Activated CD4-positive, CD25-positive, alpha-beta regulatory T cell (primary cell): ENCODE data around the gene ID4.
"Not testable (repeated sequence)": the region's sequence is repeated elsewhere in the genome, so short reads cannot be mapped to it uniquely, and the experiment has no call there.

Experiments used
- DNase-seq, 4 experiments: peaks; one replicate each; lab custom pipeline; 2025; lab: John Stamatoyannopoulos, UW

The ID4 gene

DNA sequence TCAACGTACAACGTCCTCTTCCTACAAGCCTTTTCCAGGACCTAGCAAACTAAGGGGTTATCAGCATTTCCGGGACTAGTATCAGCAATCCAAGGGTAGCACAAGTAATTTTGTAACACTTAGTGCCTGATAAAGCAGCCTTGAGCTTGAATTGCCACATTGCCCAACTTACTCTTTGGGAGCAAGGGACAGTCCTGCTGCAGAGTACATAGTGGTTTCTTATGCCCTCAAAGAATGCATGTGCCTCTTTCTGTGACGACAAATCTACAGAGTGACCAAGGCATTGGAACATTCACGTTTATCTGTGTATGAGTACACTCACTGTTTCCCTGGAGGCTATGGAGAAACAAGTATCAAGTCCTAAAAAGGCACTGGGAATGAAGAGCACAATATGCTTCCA is 3.2 kb upstream of the ID4 start:
- no peak for DNase-seq

DNA sequence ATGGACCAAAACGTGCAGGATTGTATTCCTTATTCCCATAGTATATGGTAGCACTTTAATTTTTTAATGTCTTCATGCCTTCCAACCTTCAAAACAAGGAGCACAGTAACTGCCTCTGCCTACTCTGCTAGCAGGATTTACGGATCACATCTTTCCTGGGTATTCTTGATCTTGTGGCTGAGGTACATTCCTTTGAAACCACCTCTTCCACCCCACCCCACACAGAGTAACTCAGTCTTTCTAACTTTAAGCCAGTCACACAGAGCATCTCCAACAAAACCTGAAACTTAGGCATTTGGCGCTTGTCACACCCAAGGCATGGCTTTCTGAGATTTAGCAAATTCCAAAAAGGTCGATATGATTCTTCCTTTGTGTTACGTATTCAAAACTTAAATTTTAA is 2.3 kb upstream of the ID4 start:
- no peak for DNase-seq

DNA sequence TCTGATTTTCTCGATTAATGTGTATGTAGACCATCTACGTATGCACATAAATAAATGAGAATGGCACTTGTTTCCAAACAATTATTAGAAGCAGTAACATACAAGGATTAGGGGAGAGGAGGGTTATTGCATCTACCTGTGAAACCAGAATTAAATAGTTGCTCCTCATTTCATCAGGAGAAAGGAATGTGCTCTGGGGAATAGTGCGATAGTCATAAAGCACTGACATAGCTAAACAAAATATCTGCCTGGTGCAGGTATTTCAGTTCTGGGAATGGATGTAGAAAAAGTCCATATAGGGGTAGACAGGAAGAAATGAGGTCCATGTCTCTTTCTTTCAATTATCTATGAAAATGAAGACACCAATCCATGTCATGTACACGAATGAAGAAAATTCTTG is 1.6 kb upstream of the ID4 start:
- no peak for DNase-seq

DNA sequence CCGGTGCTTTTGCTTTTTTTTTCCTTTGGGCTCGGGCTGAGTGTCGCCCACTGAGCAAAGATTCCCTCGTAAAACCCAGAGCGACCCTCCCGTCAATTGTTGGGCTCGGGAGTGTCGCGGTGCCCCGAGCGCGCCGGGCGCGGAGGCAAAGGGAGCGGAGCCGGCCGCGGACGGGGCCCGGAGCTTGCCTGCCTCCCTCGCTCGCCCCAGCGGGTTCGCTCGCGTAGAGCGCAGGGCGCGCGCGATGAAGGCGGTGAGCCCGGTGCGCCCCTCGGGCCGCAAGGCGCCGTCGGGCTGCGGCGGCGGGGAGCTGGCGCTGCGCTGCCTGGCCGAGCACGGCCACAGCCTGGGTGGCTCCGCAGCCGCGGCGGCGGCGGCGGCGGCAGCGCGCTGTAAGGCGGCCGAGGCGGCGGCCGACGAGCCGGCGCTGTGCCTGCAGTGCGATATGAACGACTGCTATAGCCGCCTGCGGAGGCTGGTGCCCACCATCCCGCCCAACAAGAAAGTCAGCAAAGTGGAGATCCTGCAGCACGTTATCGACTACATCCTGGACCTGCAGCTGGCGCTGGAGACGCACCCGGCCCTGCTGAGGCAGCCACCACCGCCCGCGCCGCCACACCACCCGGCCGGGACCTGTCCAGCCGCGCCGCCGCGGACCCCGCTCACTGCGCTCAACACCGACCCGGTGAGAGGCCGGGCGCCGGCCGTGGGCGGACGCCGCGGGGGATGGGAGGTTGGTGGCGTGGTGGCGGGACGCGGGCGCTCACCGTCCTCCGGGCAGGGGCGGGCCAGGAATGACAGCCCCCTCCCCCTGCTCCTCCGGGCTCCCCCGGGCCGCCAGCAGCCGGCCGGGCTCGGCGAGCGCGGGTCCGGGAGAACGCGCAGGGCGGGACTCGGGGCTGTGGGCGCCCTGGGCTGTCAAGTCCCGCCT is 606 bp downstream of the ID4 start:
- no peak for DNase-seq

DNA sequence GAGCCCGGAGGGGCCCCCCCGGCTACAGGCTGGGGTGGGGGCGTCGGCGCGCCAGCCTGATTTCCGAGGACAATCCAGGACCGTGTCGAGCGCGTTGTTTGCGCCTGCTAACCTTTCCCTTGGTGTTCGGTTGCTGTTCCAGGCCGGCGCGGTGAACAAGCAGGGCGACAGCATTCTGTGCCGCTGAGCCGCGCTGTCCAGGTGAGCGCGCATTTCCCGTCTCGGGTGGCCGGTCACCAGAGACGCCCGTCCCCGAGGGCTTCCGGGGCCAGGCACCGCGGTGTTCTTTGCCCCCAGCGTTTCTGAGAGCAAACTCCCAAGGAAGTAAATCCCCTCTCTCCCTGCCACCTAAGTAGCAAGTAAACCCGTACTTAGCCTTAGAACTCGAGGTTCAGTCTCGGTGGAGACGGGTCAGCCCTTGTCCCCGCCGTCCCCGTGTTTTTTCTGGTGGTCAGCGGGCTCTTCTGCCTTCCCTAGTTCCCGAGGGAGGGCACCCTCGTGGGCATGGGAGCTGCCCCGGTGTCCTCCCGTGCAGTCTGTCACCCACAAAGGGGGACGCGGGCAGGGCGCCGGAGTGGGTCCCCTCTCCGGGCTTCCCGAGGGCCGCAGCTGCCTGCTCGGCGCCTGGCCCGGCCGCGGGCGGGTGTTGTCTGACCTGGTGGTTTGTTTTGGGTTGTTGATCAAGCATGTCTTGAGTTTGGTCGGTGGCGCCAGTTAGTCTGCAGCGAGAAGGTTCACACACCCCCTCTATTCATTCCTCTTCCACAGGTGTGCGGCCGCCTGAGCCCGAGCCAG is 1.5 kb downstream of the ID4 start:
- no peak for DNase-seq

DNA sequence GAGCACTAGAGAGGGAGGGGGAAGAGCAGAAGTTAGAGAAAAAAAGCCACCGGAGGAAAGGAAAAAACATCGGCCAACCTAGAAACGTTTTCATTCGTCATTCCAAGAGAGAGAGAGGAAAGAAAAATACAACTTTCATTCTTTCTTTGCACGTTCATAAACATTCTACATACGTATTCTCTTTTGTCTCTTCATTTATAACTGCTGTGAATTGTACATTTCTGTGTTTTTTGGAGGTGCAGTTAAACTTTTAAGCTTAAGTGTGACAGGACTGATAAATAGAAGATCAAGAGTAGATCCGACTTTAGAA is 2.0 kb downstream of the ID4 start:
- DNase-seq = no peak

GRCh38 chr6:19839788-19840187 is 2.6 kb downstream of the ID4 start:
- DNase-seq = no peak

DNA sequence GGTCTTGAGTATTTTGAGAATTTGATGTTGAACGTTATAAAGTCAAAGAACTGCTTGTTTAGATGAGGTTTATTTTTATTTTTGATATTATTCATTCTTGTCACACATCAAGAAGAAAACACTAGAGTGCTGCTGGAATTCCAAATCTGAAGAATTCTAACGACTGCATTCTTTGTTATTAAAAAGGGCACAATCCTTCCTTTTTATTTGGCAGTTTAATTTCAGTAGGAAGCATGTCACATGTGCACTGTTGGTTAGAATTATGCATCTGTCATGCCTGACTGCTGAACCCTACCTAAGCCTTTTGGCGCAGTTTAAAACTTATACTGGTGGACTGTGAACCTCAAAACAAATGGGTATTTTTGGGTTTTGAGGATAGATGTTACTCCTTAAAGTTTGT is 4.0 kb downstream of the ID4 start:
- DNase-seq = no peak

DNA sequence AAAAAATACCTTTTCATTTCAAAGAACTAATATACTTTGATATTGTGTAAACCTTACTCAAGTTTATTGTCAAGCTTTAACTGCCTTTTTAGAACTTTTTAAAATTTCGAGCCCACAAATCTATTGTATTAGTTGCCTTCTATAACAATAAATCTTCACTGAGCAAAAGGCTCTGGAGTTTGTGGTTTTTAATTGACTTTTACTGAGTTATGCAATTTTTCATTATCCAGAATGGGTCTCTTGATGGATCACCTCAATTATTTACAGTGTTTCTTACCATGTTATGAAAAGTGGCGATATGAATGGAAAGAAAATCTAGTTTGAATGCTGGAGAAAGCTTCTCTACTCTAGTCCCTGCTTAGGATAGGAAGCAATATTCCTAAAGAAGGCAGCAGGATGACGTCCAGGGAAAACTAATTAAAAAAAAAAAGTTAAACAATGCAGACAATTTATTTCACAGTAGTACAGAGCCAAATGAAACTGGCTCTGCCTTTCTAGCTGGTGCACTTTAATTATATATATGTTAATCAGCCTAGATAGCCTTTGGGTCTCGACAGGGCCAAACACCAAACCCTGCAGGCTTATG is 5.0 kb downstream of the ID4 start:
- no peak for DNase-seq

- DNase-seq = no peak
Observed at GRCh38 chr6:19844689-19845088, 7.5 kb downstream of the ID4 start.

GRCh38 chr6:19845266-19846041 is 8.3 kb downstream of the ID4 start:
- DNase-seq = no peak

DNA sequence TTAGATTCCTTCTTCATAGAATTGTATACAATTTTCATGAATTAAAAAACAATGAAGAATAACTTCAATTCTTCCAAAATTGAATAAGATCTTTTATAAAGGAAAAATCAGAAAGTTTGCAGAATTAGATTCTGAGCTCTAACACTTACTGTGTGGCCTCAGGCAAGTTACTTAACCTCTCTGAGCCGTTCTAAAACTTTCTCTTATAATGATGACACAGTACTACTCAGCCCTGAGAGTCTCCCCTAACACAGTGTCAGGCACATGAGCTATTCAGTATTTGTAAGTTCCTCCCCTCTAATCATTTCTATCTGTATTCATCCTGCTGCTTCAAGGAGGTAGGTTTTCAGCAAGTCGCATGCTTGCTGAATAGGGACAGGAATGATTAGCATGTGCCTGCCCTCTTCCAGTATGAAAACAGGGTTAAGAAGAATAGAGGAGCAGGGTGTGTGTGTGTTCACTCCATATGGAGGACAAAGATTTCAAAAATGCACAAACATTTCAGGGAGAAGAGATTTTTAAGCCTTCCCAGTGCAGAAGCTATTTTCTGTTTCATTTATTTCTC is 11.4 kb downstream of the ID4 start:
- DNase-seq = no peak

DNA sequence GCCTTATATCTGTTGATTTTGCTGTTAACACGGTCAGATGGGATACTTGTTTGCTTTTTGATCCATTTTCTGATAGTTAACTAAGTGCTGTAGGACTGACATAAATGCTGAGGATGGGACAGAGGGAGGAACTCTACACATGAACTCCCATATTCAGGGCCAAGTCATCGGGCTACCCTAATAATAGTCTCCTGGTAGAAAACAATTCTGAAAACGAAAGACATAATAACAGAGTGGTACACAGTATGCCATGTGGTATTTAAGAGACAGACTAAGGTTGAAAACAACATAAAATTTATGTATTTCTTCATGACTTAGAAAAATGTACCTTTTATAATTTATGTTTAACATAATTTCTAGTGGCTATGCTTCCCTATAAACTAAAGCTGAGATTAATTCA is 12.0 kb downstream of the ID4 start:
- DNase-seq = no peak

GRCh38 chr6:19849755-19850154 is 12.6 kb downstream of the ID4 start:
- DNase-seq = no peak

GRCh38 chr6:19851241-19852089 is 14.3 kb downstream of the ID4 start:
- DNase-seq = no peak

DNA sequence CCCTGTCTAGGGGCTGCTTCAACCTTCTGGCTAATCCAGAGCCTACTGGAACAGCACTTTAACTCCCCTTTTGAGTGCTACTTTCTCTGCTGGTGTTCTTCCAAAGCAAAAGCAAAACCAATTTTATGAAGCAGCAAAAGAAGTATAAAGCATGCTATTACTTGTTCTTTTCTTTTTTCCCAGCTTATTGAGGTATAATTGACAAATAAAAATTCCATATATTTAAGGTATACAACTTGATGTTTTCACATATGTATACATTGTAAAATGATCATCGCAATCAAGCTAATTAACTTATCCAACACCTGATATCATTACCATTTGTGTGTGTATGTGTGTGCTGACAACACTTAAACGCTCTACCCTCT is 14.9 kb downstream of the ID4 start:
- no peak for DNase-seq

DNA sequence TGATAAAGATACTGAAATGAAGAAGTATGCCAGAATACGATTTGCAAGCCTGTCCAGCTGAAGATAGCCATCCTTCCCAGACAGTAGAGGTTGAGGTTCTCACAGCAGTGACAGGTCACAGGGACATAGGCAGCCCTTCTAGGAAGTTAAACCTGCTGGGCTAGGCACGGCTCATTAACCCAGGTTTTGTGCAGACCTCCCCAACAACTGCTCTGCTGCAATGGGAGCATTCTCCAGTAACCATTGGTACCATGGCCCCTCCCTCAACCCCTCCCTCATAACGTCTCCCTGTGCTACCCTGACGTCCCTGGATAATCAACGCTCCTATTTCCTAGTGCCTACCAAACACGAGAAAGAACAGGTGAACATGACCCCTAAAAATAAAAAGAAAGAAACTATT is 15.8 kb downstream of the ID4 start:
- DNase-seq = no peak

DNA sequence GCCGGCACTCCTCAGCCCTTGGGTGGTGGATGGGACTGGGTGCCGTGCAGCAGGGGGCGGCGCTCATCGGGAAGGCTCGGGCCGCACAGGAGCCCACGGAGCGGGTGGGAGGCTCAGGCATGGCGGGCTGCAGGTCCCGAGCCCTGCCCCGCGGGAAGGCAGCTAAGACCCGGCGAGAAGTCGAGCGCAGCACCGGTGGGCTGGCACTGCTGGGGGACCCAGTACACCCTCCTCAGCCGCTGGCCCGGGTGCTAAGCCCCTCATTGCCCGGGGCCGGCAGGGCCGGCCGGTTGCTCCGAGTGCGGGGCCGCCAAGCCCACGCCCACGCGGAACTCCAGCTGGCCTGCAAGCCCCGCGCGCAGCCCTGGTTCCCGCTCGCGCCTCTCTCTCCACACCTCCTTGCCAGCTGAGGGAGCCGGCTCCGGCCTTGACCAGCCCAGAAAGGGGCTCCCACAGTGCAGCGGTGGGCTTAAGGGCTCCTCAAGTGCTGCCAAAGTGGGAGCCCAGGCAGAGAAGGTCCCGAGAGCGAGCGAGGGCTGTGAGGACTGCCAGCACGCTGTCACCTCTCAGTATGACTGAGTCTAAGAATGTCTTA is 17.3 kb downstream of the ID4 start:
- DNase-seq = not testable (repeated sequence)

DNA sequence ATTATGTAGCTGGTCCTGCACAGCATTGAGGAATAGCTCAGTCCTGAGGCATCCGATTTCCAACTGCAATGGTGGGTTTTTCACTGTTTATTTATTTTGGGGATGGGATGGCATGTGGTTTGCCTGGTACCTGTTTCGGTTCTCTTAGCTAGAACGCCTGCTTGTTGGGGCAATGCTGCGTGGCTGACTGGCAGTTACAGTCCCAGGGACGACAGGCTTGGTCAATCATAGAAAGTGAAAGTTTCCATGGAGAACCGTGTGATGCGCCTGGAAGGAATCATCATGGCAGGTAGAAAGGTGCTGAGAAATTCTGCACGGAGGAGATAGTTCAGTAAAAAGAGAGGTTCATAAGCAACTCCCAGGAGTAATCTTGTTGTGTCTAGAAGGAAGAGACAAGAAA is 18.4 kb downstream of the ID4 start:
- no peak for DNase-seq

GRCh38 chr6:19857139-19857538 is 20.0 kb downstream of the ID4 start:
- DNase-seq = no peak

DNA sequence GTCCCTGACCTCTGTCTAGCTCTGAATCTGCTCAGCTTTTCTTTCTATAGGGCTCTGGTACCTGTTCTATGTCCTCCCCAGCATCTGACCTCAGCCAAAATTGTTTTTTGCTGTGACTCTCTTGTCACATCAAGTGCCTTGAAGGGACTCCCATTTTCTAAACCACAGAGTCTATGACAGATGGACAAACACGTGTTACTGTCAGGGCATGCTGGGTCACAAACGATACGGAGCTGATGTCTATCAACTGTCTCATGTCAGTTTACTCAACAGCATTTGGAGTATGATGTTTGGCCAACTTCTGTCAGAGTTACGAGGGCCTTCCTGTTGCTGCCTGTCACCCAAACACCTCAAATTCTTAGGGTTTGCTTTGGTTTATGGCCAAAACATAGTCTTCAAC is 20.5 kb downstream of the ID4 start:
- no peak for DNase-seq
